GM12878 (cell line): Measurements from ENCODE around the gene HMCN2. TPM values are rescaled to one million over a fixed set of nuclear protein-coding genes. Genes with fewer than 3 reads are reported as not detected.

Experiments
- ATAC-seq: fragments of 200-7000 bp; cut with Tn5 transposase; 3 replicates; pipeline ENCODE4 v1.9.1; 2020; ENCODE audit warnings: mild to moderate bottlenecking, moderate library complexity
- BruUV-seq: library from RNA; stranded (reverse); fragments of 400-500 nt; replicated peaks from 2 replicates; lab custom pipeline; 2021; lab: Mats Ljungman, UMichigan
- CTCF ChIA-PET: fragments of 300-600 bp; sonication (Branson Sonifier 250); formaldehyde crosslinking; extraction: SDS; loops from one replicate; lab custom pipeline; 2021; ENCODE audit warnings: inconsistent platforms; lab: Yijun Ruan, JAX
- POLR2A ChIA-PET: fragments of 350-600 bp; formaldehyde crosslinking; extraction: SDS; loops from one replicate; lab custom pipeline; 2021; ENCODE audit warnings: inconsistent platforms; lab: Charles Lee
- RAD21 ChIA-PET: fragments of 300-600 bp; sonication (Branson Sonifier 250); formaldehyde crosslinking; loops from one replicate; lab custom pipeline; 2023; ENCODE audit warnings: antibody characterized with exemption; ENCODE audit not compliant: unreplicated experiment; lab: Charles Lee
- SMC1A ChIA-PET: fragments of 300-600 bp; sonication (Branson Sonifier 250); formaldehyde crosslinking; loops from one replicate; lab custom pipeline; 2023; ENCODE audit not compliant: unreplicated experiment, uncharacterized antibody; lab: Charles Lee
- DNase-seq: peaks from one replicate; pipeline ENCODE4 v3.0.0-alpha.2; 2011; ENCODE audit warnings: low read depth, low spot score
- FAIRE-seq: peaks from 3 replicates; lab custom pipeline; 2011; peaks lifted over from hg19 to GRCh38; lab: Jason Lieb, UNC
- H2AFZ ChIP-seq: 2 replicates; pipeline ENCODE4 v1.6.0; 2011; ENCODE audit warnings: low read depth, low read length, control low read depth; ENCODE audit not compliant: control insufficient read depth
- H3K27ac ChIP-seq: 2 replicates; pipeline ENCODE4 v1.5.1; 2011; ENCODE audit warnings: control low read depth; ENCODE audit not compliant: control insufficient read depth, insufficient read depth
- H3K27me3 ChIP-seq, 2 experiments: replicated peaks in 1 of 2; 2 replicates each; pipeline versions ENCODE4 v1.6.0 to v1.6.1; 2011; ENCODE audit warnings: low read length in 1 of 2; ENCODE audit not compliant: control insufficient read depth in 2 of 2, insufficient read depth in 2 of 2
- H3K36me3 ChIP-seq, 2 experiments: 2 replicates each; pipeline ENCODE4 v1.5.1; 2011; ENCODE audit warnings: low read length in 1 of 2; ENCODE audit not compliant: control insufficient read depth in 2 of 2, insufficient read depth in 2 of 2
- H3K4me1 ChIP-seq: 2 replicates; pipeline ENCODE4 v1.6.1; 2011; ENCODE audit warnings: mild to moderate bottlenecking, low read length, moderate library complexity, mixed read lengths; ENCODE audit not compliant: control insufficient read depth, insufficient read depth
- H3K4me2 ChIP-seq: 2 replicates; pipeline ENCODE4 v1.6.0; 2011; ENCODE audit warnings: control low read depth; ENCODE audit not compliant: control insufficient read depth, insufficient read depth
- H3K4me3 ChIP-seq: fragments of 200-600 bp; sonication (generic); 2 replicates; pipeline ENCODE4 v1.5.1; 2016
- H3K79me2 ChIP-seq: 2 replicates; pipeline ENCODE4 v1.6.0; 2011; ENCODE audit warnings: low read length; ENCODE audit not compliant: control insufficient read depth, insufficient read depth
- H3K9ac ChIP-seq: 2 replicates; pipeline ENCODE4 v1.8.0; 2011; ENCODE audit warnings: low read length, control low read depth, mixed read lengths; ENCODE audit not compliant: control insufficient read depth, insufficient read depth
- H3K9me3 ChIP-seq: replicated peaks from 3 replicates; pipeline ENCODE4 v1.5.1; 2011; ENCODE audit warnings: mild to moderate bottlenecking, low read length; ENCODE audit not compliant: control insufficient read depth, insufficient read depth
- H4K20me1 ChIP-seq: 2 replicates; pipeline ENCODE4 v1.6.0; 2011; ENCODE audit not compliant: control insufficient read depth, insufficient read depth
- CREM ChIP-seq: IDR thresholded peaks from 2 replicates; pipeline ENCODE4 v1.6.1; 2014; ENCODE audit warnings: antibody characterized with exemption, low read depth
- CTCF ChIP-seq, 3 experiments: IDR thresholded peaks in 2 of 3; conservative IDR thresholded peaks in 1 of 3; 2 replicates each; pipeline ENCODE4 v1.5.1; 2011; ENCODE audit warnings: low read depth in 3 of 3, low read length in 3 of 3, mild to moderate bottlenecking in 3 of 3, control low read depth in 2 of 3, moderate library complexity in 2 of 3, inconsistent platforms in 1 of 3, mixed read lengths in 1 of 3; ENCODE audit not compliant: control insufficient read depth in 2 of 3, insufficient read depth in 1 of 3; ENCODE audit errors: extremely low read depth in 1 of 3
- DPF2 ChIP-seq: fragments of 450-650 bp; IDR thresholded peaks from 2 replicates; pipeline ENCODE4 v1.6.1; 2017; ENCODE audit warnings: mild to moderate bottlenecking
- GATAD2B ChIP-seq: fragments of 450-650 bp; conservative IDR thresholded peaks from 2 replicates; pipeline ENCODE4 v1.6.1; 2017; ENCODE audit warnings: low read depth, mild to moderate bottlenecking, moderate library complexity
- KAT2A ChIP-seq: conservative IDR thresholded peaks from 2 replicates; pipeline ENCODE4 v1.6.1; 2011; ENCODE audit warnings: low read depth, low read length; ENCODE audit not compliant: control insufficient read depth
- LARP7 ChIP-seq: fragments of 450-650 bp; IDR thresholded peaks from 2 replicates; pipeline ENCODE4 v1.6.1; 2017; ENCODE audit warnings: mild to moderate bottlenecking
- POLR2A ChIP-seq: IDR thresholded peaks from 2 replicates; pipeline ENCODE4 v1.6.1; 2011; ENCODE audit warnings: low read depth, mild to moderate bottlenecking, low read length
- POLR2AphosphoS5 ChIP-seq: IDR thresholded peaks from 2 replicates; pipeline ENCODE4 v1.6.1; 2011; ENCODE audit warnings: mild to moderate bottlenecking, low read length, inconsistent platforms
- TBL1XR1 ChIP-seq: IDR thresholded peaks from 2 replicates; pipeline ENCODE4 v1.6.1; 2012; ENCODE audit warnings: low read depth, low read length, improper control_type of control experiment
- TCF12 ChIP-seq: IDR thresholded peaks from 2 replicates; pipeline ENCODE4 v1.6.1; 2011; ENCODE audit warnings: low read depth, mild to moderate bottlenecking, low read length
- ZNF217 ChIP-seq: fragments of 450-650 bp; IDR thresholded peaks from 2 replicates; pipeline ENCODE4 v1.6.1; 2017; ENCODE audit warnings: antibody characterized with exemption, mild to moderate bottlenecking
- WGBS: methylation state at CpG from one replicate; pipeline ENCODE4 v1.1.6; 2016; ENCODE audit warnings: low lambda C conversion rate; ENCODE audit not compliant: insufficient replicate concordance, insufficient coverage; ENCODE audit errors: missing lambda C conversion rate; 5-methylcytosine and 5-hydroxymethylcytosine counted together
- in situ Hi-C: fragments of 300-500 bp; cut with MboI; formaldehyde crosslinking; loops from 9 replicates; pipeline ENCODE4 v1.14.3; 2018; ENCODE audit warnings: mixed read lengths
- intact Hi-C: fragments of 100-400 bp; cut with micrococcal nuclease; formaldehyde crosslinking; loops from one replicate; pipeline ENCODE4 v1.14.2; 2022; ENCODE audit not compliant: unreplicated experiment
- polyA plus RNA-seq, 11 experiments: library from polyadenylated mRNA; depleted of rRNA in 4 of 11; unstranded in 6 of 11; stranded (reverse) in 5 of 11; fragments of >200 nt; fragmentation: Nextera tagmentation in 4 of 11; fragmentation: Illumina TruSeq in 1 of 11; extraction: Ambion mirVana in 4 of 11; extraction: Trizol in 1 of 11; gene quantifications; 1 replicate in 1 of 11; 2 replicates in 10 of 11; pipeline versions ENCODE4 v1.2.1 to v1.2.3, GENCODE V29; 2011 to 2016; ENCODE audit warnings: inconsistent platforms in 2 of 11, missing spikeins in 2 of 11, low read depth in 1 of 11
- total RNA-seq, 4 experiments: library from RNA; depleted of rRNA in 3 of 4; stranded (reverse); fragments of >200 nt in 3 of 4; fragmentation: Illumina TruSeq in 1 of 4; extraction: Trizol in 1 of 4; gene quantifications; 2 replicates each; pipeline versions ENCODE4 v1.2.1 to v1.2.3, GENCODE V29; 2013 to 2021
- TF ChIP-seq, protein P1 (sequence below): fragments of 450-650 bp; IDR thresholded peaks from 2 replicates; pipeline ENCODE4 v1.6.1; 2018; ENCODE audit warnings: mild to moderate bottlenecking, low read depth, moderate library complexity; ENCODE audit not compliant: partially characterized antibody
- TF ChIP-seq, protein P2 (sequence below): fragments of 450-650 bp; IDR thresholded peaks from 2 replicates; pipeline ENCODE4 v1.6.1; 2017; ENCODE audit warnings: mild to moderate bottlenecking

Gene HMCN2
- total and polyA plus RNA-seq, 10 of the 15 experiments (the other 5 are each of a cell fraction or from before 2014, with no cell fraction given): 0.04 TPM; not detected in 9

GRCh38 chr9:130346431-130346830, 80.9 kb downstream of the HMCN2 start:
- H3K4me3 ChIP-seq: no peak overlapping the region
- no peak overlapping the region for H3K4me2 ChIP-seq
- ChIA-PET CTCF (no interaction called here), RAD21 (no interaction called here), SMC1A (no interaction called here), POLR2A (no interaction called here)
- 63% methylated on average over 14 of the region's 14 CpGs for WGBS
- no peak overlapping the region for H3K27ac ChIP-seq
- no peaks in the 10 kb centered on the region for H3K4me1 ChIP-seq
- FAIRE-seq: no peak
- no peak for ATAC-seq
- H2AFZ ChIP-seq: no peak overlapping the region
- no peaks in the 10 kb centered on the region for H4K20me1 ChIP-seq
- no peaks in the 10 kb centered on the region for H3K9me3 ChIP-seq
- intact Hi-C loops: no loop called here
- no TSS peak for BruUV-seq
- in situ Hi-C loops: no loop called here
- H3K36me3 ChIP-seq: no peaks in the 10 kb centered on the region
- H3K9ac ChIP-seq: no peak overlapping the region
- H3K79me2 ChIP-seq: no peaks in the 10 kb centered on the region
- DNase-seq: no peak
- no peak for TF ChIP-seq POLR2A
- no peak for TF ChIP-seq KAT2A
- TF ChIP-seq POLR2AphosphoS5: no peak
- no peak for TF ChIP-seq TBL1XR1
- H3K27me3 ChIP-seq: no peaks in the 10 kb centered on the region

GRCh38 chr9:130347036-130347435, 81.5 kb downstream of the HMCN2 start:
- no peak overlapping the region for H2AFZ ChIP-seq
- no peak for ATAC-seq
- no peaks in the 10 kb centered on the region for H3K36me3 ChIP-seq
- no peak overlapping the region for H3K9ac ChIP-seq
- in situ Hi-C loops: no loop called here
- no peak overlapping the region for H3K4me3 ChIP-seq
- ChIA-PET POLR2A (no interaction called here), RAD21 (no interaction called here), CTCF (no interaction called here), SMC1A (no interaction called here)
- H3K27ac ChIP-seq: no peak overlapping the region
- TF ChIP-seq DPF2: no peak
- TF ChIP-seq, protein P1, sequence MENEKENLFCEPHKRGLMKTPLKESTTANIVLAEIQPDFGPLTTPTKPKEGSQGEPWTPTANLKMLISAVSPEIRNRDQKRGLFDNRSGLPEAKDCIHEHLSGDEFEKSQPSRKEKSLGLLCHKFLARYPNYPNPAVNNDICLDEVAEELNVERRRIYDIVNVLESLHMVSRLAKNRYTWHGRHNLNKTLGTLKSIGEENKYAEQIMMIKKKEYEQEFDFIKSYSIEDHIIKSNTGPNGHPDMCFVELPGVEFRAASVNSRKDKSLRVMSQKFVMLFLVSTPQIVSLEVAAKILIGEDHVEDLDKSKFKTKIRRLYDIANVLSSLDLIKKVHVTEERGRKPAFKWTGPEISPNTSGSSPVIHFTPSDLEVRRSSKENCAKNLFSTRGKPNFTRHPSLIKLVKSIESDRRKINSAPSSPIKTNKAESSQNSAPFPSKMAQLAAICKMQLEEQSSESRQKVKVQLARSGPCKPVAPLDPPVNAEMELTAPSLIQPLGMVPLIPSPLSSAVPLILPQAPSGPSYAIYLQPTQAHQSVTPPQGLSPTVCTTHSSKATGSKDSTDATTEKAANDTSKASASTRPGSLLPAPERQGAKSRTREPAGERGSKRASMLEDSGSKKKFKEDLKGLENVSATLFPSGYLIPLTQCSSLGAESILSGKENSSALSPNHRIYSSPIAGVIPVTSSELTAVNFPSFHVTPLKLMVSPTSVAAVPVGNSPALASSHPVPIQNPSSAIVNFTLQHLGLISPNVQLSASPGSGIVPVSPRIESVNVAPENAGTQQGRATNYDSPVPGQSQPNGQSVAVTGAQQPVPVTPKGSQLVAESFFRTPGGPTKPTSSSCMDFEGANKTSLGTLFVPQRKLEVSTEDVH: no peak
- no peak for TF ChIP-seq CREM
- no peak for TF ChIP-seq ZNF217
- TF ChIP-seq TCF12: no peak
- no peak for TF ChIP-seq GATAD2B
- TF ChIP-seq, protein P2, sequence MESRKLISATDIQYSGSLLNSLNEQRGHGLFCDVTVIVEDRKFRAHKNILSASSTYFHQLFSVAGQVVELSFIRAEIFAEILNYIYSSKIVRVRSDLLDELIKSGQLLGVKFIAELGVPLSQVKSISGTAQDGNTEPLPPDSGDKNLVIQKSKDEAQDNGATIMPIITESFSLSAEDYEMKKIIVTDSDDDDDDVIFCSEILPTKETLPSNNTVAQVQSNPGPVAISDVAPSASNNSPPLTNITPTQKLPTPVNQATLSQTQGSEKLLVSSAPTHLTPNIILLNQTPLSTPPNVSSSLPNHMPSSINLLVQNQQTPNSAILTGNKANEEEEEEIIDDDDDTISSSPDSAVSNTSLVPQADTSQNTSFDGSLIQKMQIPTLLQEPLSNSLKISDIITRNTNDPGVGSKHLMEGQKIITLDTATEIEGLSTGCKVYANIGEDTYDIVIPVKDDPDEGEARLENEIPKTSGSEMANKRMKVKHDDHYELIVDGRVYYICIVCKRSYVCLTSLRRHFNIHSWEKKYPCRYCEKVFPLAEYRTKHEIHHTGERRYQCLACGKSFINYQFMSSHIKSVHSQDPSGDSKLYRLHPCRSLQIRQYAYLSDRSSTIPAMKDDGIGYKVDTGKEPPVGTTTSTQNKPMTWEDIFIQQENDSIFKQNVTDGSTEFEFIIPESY: no peak
- TF ChIP-seq CTCF (IDR thresholded peaks at IDR 0.05 in 2 of 3, conservative IDR thresholded peaks at IDR 0.05 in 1 of 3; ENCODE audit: control insufficient read depth in 2 of 3, extremely low read depth in 1 of 3, insufficient read depth in 1 of 3, low read depth in 3 of 3, low read length in 3 of 3): no peak
- TF ChIP-seq LARP7: no peak
- no peak overlapping the region for H3K4me2 ChIP-seq
- FAIRE-seq: no peak
- no peaks in the 10 kb centered on the region for H4K20me1 ChIP-seq
- BruUV-seq: no TSS peak
- intact Hi-C loops: no loop called here
- 43% methylated on average over 14 of the region's 14 CpGs for WGBS
- DNase-seq: no peak
- no peaks in the 10 kb centered on the region for H3K27me3 ChIP-seq
- H3K79me2 ChIP-seq: no peaks in the 10 kb centered on the region
- H3K4me1 ChIP-seq: no peaks in the 10 kb centered on the region
- H3K9me3 ChIP-seq: no peaks in the 10 kb centered on the region
